ENCODE results near the gene LZTS3. TPM values are rescaled to one million over a fixed set of nuclear protein-coding genes. Genes with fewer than 3 reads are reported as not detected.

The LZTS3 gene
- total and polyA plus RNA-seq, 2 of the 8 experiments (the other 6 are each of a cell fraction or from before 2014, with no cell fraction given) = 31.8 to 33.5 TPM

GRCh38 chr20:3135507-3136070, 37.8 kb downstream of the LZTS3 start:
- no peak overlapping the region for H3K14ac ChIP-seq (ENCODE audit: insufficient read length)
- H3K27ac ChIP-seq (ENCODE audit: low read depth, low read length) = no peak overlapping the region
- no peaks in the 10 kb centered on the region for H3K27me3 ChIP-seq (replicated peaks in 1 of 4; ENCODE audit: control insufficient read depth in 3 of 4, extremely low read depth in 1 of 4, insufficient read depth in 3 of 4, low read length in 3 of 4)
- no peak overlapping the region for H3K18ac ChIP-seq (ENCODE audit: extremely low read depth, low read length)
- H3K23me2 ChIP-seq (ENCODE audit: low read depth, low read length) = no peaks in the 10 kb centered on the region
- no peak overlapping the region for H3K56ac ChIP-seq (replicated peaks; ENCODE audit: insufficient read length, low read depth, low read length)
- H4K91ac ChIP-seq (replicated peaks; ENCODE audit: insufficient read length, low read length) = no peak overlapping the region
- H2BK12ac ChIP-seq (ENCODE audit: low read depth, low read length) = no peak overlapping the region
- no peak overlapping the region for H2BK15ac ChIP-seq (ENCODE audit: low read length)
- no peak overlapping the region for H3K23ac ChIP-seq (ENCODE audit: insufficient read length)
- no peak overlapping the region for H2BK5ac ChIP-seq (ENCODE audit: low read depth, low read length)
- WGBS, 2 experiments (ENCODE audit: extremely low coverage in 1 of 2, insufficient coverage in 1 of 2, insufficient read length in 1 of 2, insufficient replicate concordance in 2 of 2, low coverage in 1 of 2, low lambda C conversion rate in 2 of 2, missing lambda C conversion rate in 1 of 2) = 89% methylated on average over 5 of the region's 5 CpGs; no CpG with 5 or more reads in 1 of the 2 experiments
- no peaks in the 10 kb centered on the region for H3K4me1 ChIP-seq (replicated peaks in 1 of 4; ENCODE audit: control insufficient read depth in 3 of 4, insufficient read depth in 4 of 4, low read length in 3 of 4)
- no peak overlapping the region for H2AK5ac ChIP-seq (ENCODE audit: low read depth, low read length)
- H3K79me1 ChIP-seq (ENCODE audit: low read depth, low read length) = no peaks in the 10 kb centered on the region
- no peak overlapping the region for H2AFZ ChIP-seq (ENCODE audit: low read length)
- H2BK20ac ChIP-seq (ENCODE audit: low read length) = no peak overlapping the region
- H3K9ac ChIP-seq (replicated peaks in 1 of 4; ENCODE audit: extremely low read depth in 1 of 4, low read depth in 3 of 4, low read length in 3 of 4) = no peak overlapping the region
- H4K20me1 ChIP-seq (replicated peaks in 1 of 2; ENCODE audit: control insufficient read depth in 1 of 2, insufficient read depth in 2 of 2, low read length in 2 of 2) = peaks cover 0 to 2% of the 10 kb centered on the region in 2 experiments
- no peaks in the 10 kb centered on the region for H3K36me3 ChIP-seq (ENCODE audit: control insufficient read depth in 2 of 4, insufficient read depth in 4 of 4, low read length in 3 of 4)
- no peak overlapping the region for H4K8ac ChIP-seq (ENCODE audit: extremely low read depth, insufficient read depth, low read length)
- ChIA-PET CTCF (ENCODE audit: partially characterized antibody) (interaction anchor here (0.6 to 2.8 kb wide), 2 partner anchors 13 to 32 kb away, joined by 3 to 11 read pairs; no protein-coding TSS in a partner anchor), POLR2A (ENCODE audit: partially characterized antibody) (interaction anchor here (0.6 kb wide), 2 partner anchors 24 to 34 kb away, joined by 3 read pairs; partner anchors contain the start of genes FASTKD5 and UBOX5)
- H3K4me3 ChIP-seq (ENCODE audit: extremely low read depth in 1 of 4, insufficient read depth in 2 of 4, low read depth in 3 of 4, low read length in 4 of 4) = no peak overlapping the region
- no peak overlapping the region for H2BK120ac ChIP-seq (replicated peaks; ENCODE audit: low read depth, low read length)
- FAIRE-seq = no peak
- H3K9me3 ChIP-seq (ENCODE audit: insufficient read depth in 2 of 2, low read depth in 1 of 2, low read length in 1 of 2) = no peaks in the 10 kb centered on the region
- H3K4me2 ChIP-seq (ENCODE audit: insufficient read depth in 1 of 2, low read depth in 2 of 2, low read length in 2 of 2) = no peak overlapping the region
- no peak overlapping the region for H3K4ac ChIP-seq (replicated peaks; ENCODE audit: insufficient read length, low read depth, low read length)
- DNase-seq (ENCODE audit: low read depth in 1 of 2, low spot score in 2 of 2) = no peak
- H3K79me2 ChIP-seq (ENCODE audit: control insufficient read depth in 1 of 2, insufficient read depth in 2 of 2, low read length in 2 of 2) = no peaks in the 10 kb centered on the region
- no peak overlapping the region for H4K5ac ChIP-seq (ENCODE audit: insufficient read length, low read depth, low read length)
- TF ChIP-seq POLR2A (IDR thresholded peaks at IDR 0.05; ENCODE audit: control extremely low read depth in 1 of 2, low read depth in 2 of 2, low read length in 2 of 2) (no peak), GABPA (IDR thresholded peaks at IDR 0.05; ENCODE audit: borderline replicate concordance, insufficient read depth, low read length) (no peak), RNF2 (IDR thresholded peaks at IDR 0.05; ENCODE audit: borderline replicate concordance, low read depth, low read length, missing control alignments, poor library complexity, severe bottlenecking) (no peak), SP4 (IDR thresholded peaks at IDR 0.05; ENCODE audit: low read length) (no peak), TAF7 (optimal IDR thresholded peaks at IDR 0.05; ENCODE audit: borderline replicate concordance, low read depth, low read length) (no peak), E2F6 (IDR thresholded peaks at IDR 0.05) (no peak), CTCF (IDR thresholded peaks at IDR 0.05; ENCODE audit: control extremely low read depth in 1 of 3, insufficient read depth in 1 of 3, low read depth in 1 of 3, low read length in 3 of 3) (no peak), SIN3A (conservative IDR thresholded peaks at IDR 0.05 in 1 of 2, IDR thresholded peaks at IDR 0.05 in 1 of 2; ENCODE audit: low read depth in 1 of 2, low read length in 2 of 2) (no peak)

Data from H1 (cell line).